HAP-1 (cell line): Measurements from ENCODE around the gene CORO1A.
"Not testable (repeated sequence)": the region's sequence is repeated elsewhere in the genome, so short reads cannot be mapped to it uniquely, and the experiment has no call there.

Source experiments
- DNase-seq, 2 experiments: peaks; one replicate each; pipeline ENCODE4 v3.0.0-alpha.2; 2016 to 2020; ENCODE audit warnings: low spot score in 2 of 2
- H3K27me3 ChIP-seq: fragments of 250-450 bp; sonication (Bioruptor Pico); 2 replicates; pipeline ENCODE4 v1.5.1; 2020; ENCODE audit warnings: low read depth, mild to moderate bottlenecking, moderate library complexity
- H3K36me3 ChIP-seq: fragments of 250-450 bp; sonication (Bioruptor Pico); replicated peaks from 2 replicates; pipeline ENCODE4 v1.5.1; 2020; ENCODE audit warnings: mild to moderate bottlenecking
- H3K4me1 ChIP-seq: fragments of 250-450 bp; sonication (Bioruptor Pico); 2 replicates; pipeline ENCODE4 v1.5.1; 2020; ENCODE audit warnings: mild to moderate bottlenecking
- H3K4me3 ChIP-seq: fragments of 250-450 bp; sonication (Bioruptor Pico); 2 replicates; pipeline ENCODE4 v1.5.1; 2020; ENCODE audit warnings: mild to moderate bottlenecking, moderate library complexity
- H3K9me3 ChIP-seq: fragments of 250-450 bp; sonication (Bioruptor Pico); 2 replicates; pipeline ENCODE4 v1.5.1; 2020; ENCODE audit warnings: mild to moderate bottlenecking, moderate library complexity
- in situ Hi-C: fragments of 300-500 bp; cut with MboI; formaldehyde crosslinking; loops from 3 replicates; pipeline ENCODE4 v1.14.3; 2020; ENCODE audit warnings: low sequenced_read_pairs, inconsistent platforms, mixed read lengths

Gene CORO1A

DNA sequence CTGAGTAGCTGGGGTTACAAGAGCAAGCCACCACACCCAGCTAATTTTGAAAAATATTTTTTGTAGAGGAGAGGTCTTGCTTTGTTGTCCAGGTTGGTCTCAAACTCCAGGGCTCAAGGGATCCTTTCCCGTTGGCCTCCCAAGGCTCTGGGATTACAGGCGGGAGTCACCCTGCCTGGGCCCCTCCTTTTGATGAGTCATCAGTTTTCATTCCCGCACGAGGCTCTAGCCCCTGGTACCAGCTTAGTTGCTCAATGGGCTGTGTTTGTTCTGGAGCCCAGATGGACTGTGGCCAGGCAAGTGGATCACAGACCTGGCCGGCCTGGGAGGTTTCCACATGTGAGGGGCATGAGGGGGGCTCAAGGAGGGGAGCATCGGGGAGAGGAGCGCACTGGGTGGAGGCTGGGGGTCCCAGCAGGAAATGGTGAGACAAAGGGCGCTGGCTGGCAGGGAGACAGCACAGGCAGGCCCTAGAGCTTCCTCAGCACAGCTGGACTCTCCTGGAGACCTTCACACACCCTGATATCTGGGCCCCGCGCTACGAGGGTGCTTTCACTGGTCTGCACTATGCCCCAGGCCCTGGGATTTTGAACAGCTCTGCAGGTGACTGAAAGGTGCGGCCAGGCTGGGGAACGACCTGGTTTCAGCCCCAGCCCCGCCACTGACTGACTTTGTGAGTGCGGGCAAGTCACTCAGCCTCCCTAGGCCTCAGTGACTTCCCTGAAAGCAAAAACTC lies 16.4 kb downstream of the CORO1A start:
- in situ Hi-C loops, H3K27me3 ChIP-seq: not testable (repeated sequence)

DNA sequence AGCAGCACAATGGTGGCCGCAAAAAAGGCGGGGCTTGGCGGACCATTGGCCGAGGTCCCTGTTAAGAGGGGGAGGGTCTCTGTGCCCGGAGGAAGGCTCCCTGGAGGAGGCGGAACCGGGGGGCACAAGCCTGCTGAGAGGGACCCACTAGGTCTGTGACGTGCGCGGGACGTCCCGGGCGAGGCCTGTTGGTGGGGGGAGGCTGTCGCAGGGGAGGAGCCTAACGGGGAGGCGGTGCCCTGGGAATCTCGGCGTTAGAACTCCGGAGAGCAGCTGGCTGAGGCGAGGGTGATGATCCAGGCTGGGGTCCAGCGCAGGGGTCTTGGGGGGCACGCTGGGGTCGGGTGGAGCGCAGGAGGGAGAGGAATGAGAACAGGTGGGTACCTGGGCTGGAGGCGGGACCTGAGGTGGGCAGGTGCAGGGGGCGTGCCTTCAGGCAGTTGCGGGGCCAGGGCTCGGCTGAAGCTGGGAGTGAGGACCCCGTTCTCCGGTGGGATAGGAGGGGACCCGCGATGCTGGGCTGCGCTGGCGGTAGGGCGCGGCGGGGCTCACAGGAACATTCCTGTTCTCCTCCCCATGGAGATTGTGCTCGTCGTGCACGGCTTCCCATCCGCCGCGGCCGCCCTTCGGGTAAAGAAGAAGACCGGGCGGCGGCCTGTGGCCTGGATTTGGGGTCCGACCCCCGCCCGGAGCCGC lies 22.3 kb downstream of the CORO1A start:
- H3K27me3 ChIP-seq, H3K4me3 ChIP-seq, H3K4me1 ChIP-seq, H3K9me3 ChIP-seq, in situ Hi-C loops, H3K36me3 ChIP-seq, DNase-seq: not testable (repeated sequence)

More for the DNA sequence above, 16.4 kb downstream of the CORO1A start:
- DNase-seq, H3K9me3 ChIP-seq, H3K4me1 ChIP-seq, H3K4me3 ChIP-seq, H3K36me3 ChIP-seq: not testable (repeated sequence)

DNA sequence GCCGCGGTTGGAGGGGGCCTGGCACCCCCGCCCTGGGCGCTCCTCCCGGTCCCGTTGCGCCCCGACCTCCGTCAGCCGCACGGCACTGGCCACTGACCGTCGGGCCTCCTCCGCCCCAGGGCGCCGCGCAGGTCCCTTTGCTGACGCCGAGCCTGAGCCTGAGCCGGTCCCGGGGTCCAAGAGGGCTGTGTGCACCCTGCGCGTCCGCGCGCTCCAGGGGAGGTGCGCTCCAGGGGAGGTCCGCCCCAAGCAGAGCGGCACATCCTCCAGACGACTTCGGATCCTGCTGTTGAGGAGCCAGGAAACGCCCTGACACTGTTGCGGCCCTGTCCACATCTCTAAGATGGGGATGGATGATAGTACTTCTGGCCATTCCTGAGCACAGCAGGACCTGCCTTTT lies 22.9 kb downstream of the CORO1A start:
- DNase-seq, H3K36me3 ChIP-seq, H3K4me1 ChIP-seq, H3K9me3 ChIP-seq, H3K27me3 ChIP-seq, H3K4me3 ChIP-seq, in situ Hi-C loops: not testable (repeated sequence)

GRCh38 chr16:30207063-30207704 lies 23.8 kb downstream of the CORO1A start:
- H3K4me1 ChIP-seq, H3K9me3 ChIP-seq, in situ Hi-C loops, H3K27me3 ChIP-seq, H3K4me3 ChIP-seq, H3K36me3 ChIP-seq: not testable (repeated sequence)
- DNase-seq, result peak in 1 of 2 experiments; percentile 8

DNA sequence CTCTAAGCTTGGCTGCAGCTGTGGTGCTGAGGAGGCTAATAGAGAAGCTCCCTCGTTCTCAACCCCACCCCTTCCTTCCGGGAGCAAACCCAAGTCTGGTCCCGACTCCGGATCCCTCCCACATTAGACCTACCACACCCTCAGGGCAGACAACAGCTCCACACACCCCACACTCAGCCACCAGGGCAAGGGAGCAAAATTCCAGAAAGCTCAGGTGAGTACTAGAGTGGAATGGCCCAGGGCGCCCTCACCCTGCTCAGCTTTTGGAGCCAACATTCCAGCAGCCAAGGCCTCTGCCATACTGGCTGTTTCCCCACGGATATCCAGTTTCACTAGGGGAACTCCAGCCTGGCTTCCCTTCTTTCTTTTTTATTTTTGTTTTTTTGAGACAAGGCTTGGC lies 25.6 kb downstream of the CORO1A start:
- in situ Hi-C loops, H3K9me3 ChIP-seq, H3K4me1 ChIP-seq, H3K27me3 ChIP-seq, DNase-seq, H3K4me3 ChIP-seq, H3K36me3 ChIP-seq: not testable (repeated sequence)

GRCh38 chr16:30211414-30211813 lies 28.0 kb downstream of the CORO1A start:
- H3K27me3 ChIP-seq, H3K36me3 ChIP-seq, H3K4me1 ChIP-seq, H3K4me3 ChIP-seq, DNase-seq, in situ Hi-C loops, H3K9me3 ChIP-seq: not testable (repeated sequence)

DNA sequence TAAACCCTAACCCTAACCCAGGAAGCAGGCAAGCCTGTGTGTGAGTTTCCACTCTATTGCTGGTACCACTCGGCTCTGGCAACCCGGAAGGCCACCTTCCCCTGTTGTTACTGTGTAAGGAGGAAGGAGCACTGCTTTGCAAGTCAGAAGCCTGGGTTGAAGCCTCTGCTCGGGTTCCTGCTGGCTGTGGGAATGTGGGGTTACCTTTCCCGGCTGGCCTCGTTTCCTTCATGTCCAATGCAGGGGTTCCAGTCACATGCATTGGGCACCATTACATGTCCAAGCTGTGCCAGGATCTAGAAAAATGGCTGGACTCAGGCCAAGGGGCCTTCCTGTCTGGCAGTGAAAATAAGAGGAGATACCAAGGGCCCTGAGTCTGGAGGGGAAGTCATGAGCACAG lies 33.7 kb downstream of the CORO1A start:
- in situ Hi-C loops, H3K4me3 ChIP-seq, H3K27me3 ChIP-seq, H3K9me3 ChIP-seq, H3K4me1 ChIP-seq, H3K36me3 ChIP-seq: not testable (repeated sequence)
- peak in 1 of 2 experiments; percentile 7 for DNase-seq
